OCI-LY3 (cell line): ENCODE results near the gene DGLUCY.

ENCODE experiments used
- H2AFZ ChIP-seq: fragments of 200-600, 300-600 bp; shearing (Covaris generic); 2 replicates; pipeline ENCODE4 v1.6.0; 2014; ENCODE audit warnings: antibody characterized with exemption, low read depth, low read length
- H3K27ac ChIP-seq: fragments of 200-600, 300-600 bp; sonication (generic); 2 replicates; pipeline ENCODE4 v1.5.1; 2014; ENCODE audit warnings: mild to moderate bottlenecking, low read length, moderate library complexity, mixed read lengths
- H3K27me3 ChIP-seq: fragments of 200-600, 300-600 bp; sonication (generic); 2 replicates; pipeline ENCODE4 v1.6.1; 2014; ENCODE audit warnings: low read depth, low read length, mixed read lengths
- H3K36me3 ChIP-seq: fragments of 200-600, 300-600 bp; sonication (generic); replicated peaks from 2 replicates; pipeline ENCODE3; 2014; ENCODE audit warnings: low read depth, low read length, mixed read lengths
- H3K4me1 ChIP-seq: fragments of 300-600, 200-600 bp; sonication (generic); 2 replicates; pipeline ENCODE4 v1.6.1; 2014; ENCODE audit warnings: low read length, mixed read lengths
- H3K4me2 ChIP-seq: fragments of 200-600, 300-600 bp; sonication (generic); 2 replicates; pipeline ENCODE4 v1.6.1; 2014; ENCODE audit warnings: low read length, mixed read lengths
- H3K4me3 ChIP-seq: fragments of 300-600, 200-600 bp; sonication (generic); 2 replicates; pipeline ENCODE4 v1.5.1; 2014; ENCODE audit warnings: antibody characterized with exemption, mild to moderate bottlenecking, low read length, moderate library complexity
- H3K79me2 ChIP-seq: fragments of 300-600, 200-600 bp; shearing (Covaris generic); 2 replicates; pipeline ENCODE4 v1.6.1; 2014; ENCODE audit warnings: mild to moderate bottlenecking, low read length, mixed read lengths
- H3K9ac ChIP-seq: fragments of 300-600, 200-600 bp; shearing (Covaris generic); 2 replicates; pipeline ENCODE4 v1.6.0; 2014; ENCODE audit warnings: mild to moderate bottlenecking, low read length, moderate library complexity
- H3K9me3 ChIP-seq: fragments of 200-600, 300-600 bp; shearing (Covaris generic); 2 replicates; pipeline ENCODE4 v1.6.1; 2014; ENCODE audit warnings: low read length, mixed read lengths; ENCODE audit not compliant: insufficient read depth
- H4K20me1 ChIP-seq: fragments of 200-600, 300-600 bp; sonication (generic); 2 replicates; pipeline ENCODE4 v1.6.1; 2016; ENCODE audit warnings: low read length, mixed read lengths; ENCODE audit not compliant: insufficient read depth
- CTCF ChIP-seq: fragments of 200-600, 300-600 bp; sonication (generic); IDR thresholded peaks from 2 replicates; pipeline ENCODE4 v1.5.1; 2014; ENCODE audit warnings: antibody characterized with exemption, low read length, low read depth
- EZH2phosphoT487 ChIP-seq: fragments of 200-600 bp; shearing (Covaris generic); IDR thresholded peaks from 2 replicates; pipeline ENCODE4 v1.6.1; 2018; ENCODE audit warnings: antibody characterized with exemption, mixed run types, low read depth

The DGLUCY gene

GRCh38 chr14:91070572-91070971 is 43.3 kb upstream of the DGLUCY start:
- H3K4me1 ChIP-seq = peaks cover 6% of the 10 kb centered on the region
- H4K20me1 ChIP-seq = no peaks in the 10 kb centered on the region
- H3K79me2 ChIP-seq = no peaks in the 10 kb centered on the region
- H3K27ac ChIP-seq = no peak overlapping the region
- H2AFZ ChIP-seq = no peak overlapping the region
- H3K4me2 ChIP-seq = no peak overlapping the region
- no peak overlapping the region for H3K4me3 ChIP-seq
- H3K36me3 ChIP-seq = no peaks in the 10 kb centered on the region
- no peak overlapping the region for H3K9ac ChIP-seq
- H3K9me3 ChIP-seq = no peaks in the 10 kb centered on the region
- no peaks in the 10 kb centered on the region for H3K27me3 ChIP-seq
- TF ChIP-seq CTCF (no peak), EZH2phosphoT487 (no peak)

- TF ChIP-seq CTCF (no peak), EZH2phosphoT487 (no peak)
- Histone ChIP-seq H3K9me3 (no peaks in the 10 kb centered on the region), H3K27me3 (no peaks in the 10 kb centered on the region), H4K20me1 (no peaks in the 10 kb centered on the region), H3K4me2 (no peak overlapping the region), H3K4me3 (no peak overlapping the region), H3K27ac (no peak overlapping the region), H2AFZ (no peak overlapping the region), H3K9ac (no peak overlapping the region), H3K4me1 (peaks cover 6% of the 10 kb centered on the region), H3K36me3 (no peaks in the 10 kb centered on the region), H3K79me2 (no peaks in the 10 kb centered on the region)
Measured at GRCh38 chr14:91075553-91075952, 38.3 kb upstream of the DGLUCY start.

- Histone ChIP-seq H2AFZ (no peak overlapping the region), H3K4me2 (no peak overlapping the region), H4K20me1 (no peaks in the 10 kb centered on the region), H3K36me3 (no peaks in the 10 kb centered on the region), H3K9me3 (no peaks in the 10 kb centered on the region), H3K79me2 (no peaks in the 10 kb centered on the region), H3K9ac (no peak overlapping the region), H3K4me3 (no peak overlapping the region), H3K4me1 (no peaks in the 10 kb centered on the region), H3K27ac (no peak overlapping the region), H3K27me3 (no peaks in the 10 kb centered on the region)
- TF ChIP-seq CTCF (no peak), EZH2phosphoT487 (no peak)
Measured at GRCh38 chr14:91078095-91078737, 35.7 kb upstream of the DGLUCY start.

- no peak overlapping the region for H2AFZ ChIP-seq
- no peak overlapping the region for H3K4me2 ChIP-seq
- H3K9me3 ChIP-seq = no peaks in the 10 kb centered on the region
Measured at GRCh38 chr14:91080071-91080470, 33.8 kb upstream of the DGLUCY start.

More at GRCh38 chr14:91080071-91080470, 33.8 kb upstream of the DGLUCY start:
- H3K79me2 ChIP-seq = no peaks in the 10 kb centered on the region
- H3K4me1 ChIP-seq = no peaks in the 10 kb centered on the region
- H3K27ac ChIP-seq = no peak overlapping the region
- no peak overlapping the region for H3K9ac ChIP-seq
- no peaks in the 10 kb centered on the region for H4K20me1 ChIP-seq
- no peaks in the 10 kb centered on the region for H3K36me3 ChIP-seq
- TF ChIP-seq EZH2phosphoT487 (no peak), CTCF (no peak)
- no peaks in the 10 kb centered on the region for H3K27me3 ChIP-seq
- no peak overlapping the region for H3K4me3 ChIP-seq
